GM12872 (cell line): ENCODE data around the gene URB1.

Experiments
- TF ChIP-seq, protein P1 (sequence below): IDR thresholded peaks from 3 replicates; pipeline ENCODE4 v1.5.1; 2011; ENCODE audit warnings: low read depth, mild to moderate bottlenecking, low read length, moderate library complexity; ENCODE audit not compliant: insufficient read depth

URB1 gene

DNA sequence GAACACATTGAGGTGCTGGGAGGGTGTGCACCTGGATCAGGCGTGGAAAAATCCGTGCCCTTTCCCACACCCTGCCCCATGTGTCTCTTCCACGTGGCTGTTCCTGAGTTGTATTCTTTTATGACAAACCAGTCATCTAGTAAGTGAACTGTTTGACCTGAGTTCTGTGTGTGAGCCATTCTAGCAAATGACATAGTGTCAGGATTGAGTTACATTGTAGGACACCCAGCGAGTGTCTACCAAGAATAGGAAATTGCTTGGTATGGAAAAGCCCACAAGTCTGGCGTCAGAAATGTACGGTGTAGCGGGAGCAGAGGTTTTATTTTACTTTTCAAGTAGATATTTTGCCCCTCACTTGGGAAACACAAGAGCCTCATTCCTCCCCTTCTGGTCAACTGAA is 95.4 kb downstream of the URB1 start:
- TF ChIP-seq, protein P1, sequence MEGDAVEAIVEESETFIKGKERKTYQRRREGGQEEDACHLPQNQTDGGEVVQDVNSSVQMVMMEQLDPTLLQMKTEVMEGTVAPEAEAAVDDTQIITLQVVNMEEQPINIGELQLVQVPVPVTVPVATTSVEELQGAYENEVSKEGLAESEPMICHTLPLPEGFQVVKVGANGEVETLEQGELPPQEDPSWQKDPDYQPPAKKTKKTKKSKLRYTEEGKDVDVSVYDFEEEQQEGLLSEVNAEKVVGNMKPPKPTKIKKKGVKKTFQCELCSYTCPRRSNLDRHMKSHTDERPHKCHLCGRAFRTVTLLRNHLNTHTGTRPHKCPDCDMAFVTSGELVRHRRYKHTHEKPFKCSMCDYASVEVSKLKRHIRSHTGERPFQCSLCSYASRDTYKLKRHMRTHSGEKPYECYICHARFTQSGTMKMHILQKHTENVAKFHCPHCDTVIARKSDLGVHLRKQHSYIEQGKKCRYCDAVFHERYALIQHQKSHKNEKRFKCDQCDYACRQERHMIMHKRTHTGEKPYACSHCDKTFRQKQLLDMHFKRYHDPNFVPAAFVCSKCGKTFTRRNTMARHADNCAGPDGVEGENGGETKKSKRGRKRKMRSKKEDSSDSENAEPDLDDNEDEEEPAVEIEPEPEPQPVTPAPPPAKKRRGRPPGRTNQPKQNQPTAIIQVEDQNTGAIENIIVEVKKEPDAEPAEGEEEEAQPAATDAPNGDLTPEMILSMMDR: no peak

DNA sequence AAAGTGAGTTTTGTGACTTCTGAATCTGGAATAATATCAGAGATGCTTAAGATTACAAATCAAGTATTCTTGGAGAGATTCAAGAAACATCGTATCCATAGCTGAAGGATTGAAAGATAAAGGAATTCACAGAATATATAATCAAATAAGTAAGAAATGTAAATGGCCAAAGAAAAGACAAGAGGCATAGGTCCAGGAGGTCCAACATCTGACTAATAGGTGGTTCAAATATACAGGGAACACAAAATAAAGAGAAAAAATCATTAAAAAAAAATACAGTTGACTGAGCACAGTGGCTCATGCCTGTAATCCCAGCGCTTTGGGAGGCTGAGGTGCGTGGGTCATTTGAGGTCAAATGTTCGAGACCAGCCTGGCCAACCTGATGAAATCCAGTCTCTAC is 107.3 kb downstream of the URB1 start:
- TF ChIP-seq, protein P1: no peak

DNA sequence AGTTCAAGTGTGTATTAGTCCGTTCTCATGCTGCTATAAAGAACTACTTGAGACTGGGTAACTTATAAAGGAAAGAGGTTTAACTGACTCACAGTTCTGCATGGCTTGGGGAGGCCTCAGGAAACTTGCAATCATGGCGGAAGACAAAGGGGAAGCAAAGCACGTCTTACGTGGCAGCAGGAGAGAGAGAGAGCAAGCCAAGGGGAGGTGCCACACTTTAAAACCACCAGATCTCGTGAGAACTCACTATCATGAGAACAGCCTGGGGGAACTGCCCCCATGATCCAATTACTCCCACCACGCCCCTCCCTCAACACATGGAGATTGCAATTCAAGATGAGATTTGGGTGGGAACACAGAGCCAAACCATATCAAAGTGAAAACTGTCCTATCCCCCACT is 109.8 kb downstream of the URB1 start:
- TF ChIP-seq, protein P1: no peak

DNA sequence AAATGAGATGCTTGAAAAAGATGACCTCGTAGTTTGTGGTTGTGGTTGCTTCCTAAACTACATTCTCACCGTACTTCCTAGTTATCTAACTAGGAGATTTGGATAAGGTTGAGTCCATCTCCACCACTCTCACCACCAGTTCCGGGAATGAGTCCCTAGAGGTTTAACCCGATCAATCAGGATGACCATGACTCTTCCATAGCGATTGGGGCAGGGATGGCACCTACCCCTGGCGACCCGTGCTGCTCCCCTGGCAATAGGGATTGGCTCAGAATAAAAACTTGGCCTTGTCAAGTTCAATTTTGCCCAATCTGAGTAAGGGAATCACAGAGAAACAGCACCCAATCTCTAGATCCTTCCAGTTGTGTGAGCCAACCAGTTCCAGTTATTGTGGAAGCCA is 111.3 kb downstream of the URB1 start:
- TF ChIP-seq, protein P1: no peak

DNA sequence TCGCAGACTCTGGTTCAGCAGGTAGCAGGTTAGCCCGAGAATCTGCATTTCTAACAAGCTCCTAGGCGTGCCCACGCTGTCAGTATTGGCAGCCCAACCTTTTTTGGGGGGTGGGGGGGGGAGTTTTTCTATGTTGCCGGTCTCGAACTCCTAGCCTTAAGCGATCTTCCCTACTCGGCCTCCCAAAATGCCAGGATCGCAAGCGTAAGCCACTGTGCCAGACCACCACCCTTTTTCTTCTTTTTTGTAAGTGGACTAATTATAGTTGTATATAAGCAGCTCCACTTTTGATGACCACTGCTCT is 113.5 kb downstream of the URB1 start:
- TF ChIP-seq, protein P1: no peak

DNA sequence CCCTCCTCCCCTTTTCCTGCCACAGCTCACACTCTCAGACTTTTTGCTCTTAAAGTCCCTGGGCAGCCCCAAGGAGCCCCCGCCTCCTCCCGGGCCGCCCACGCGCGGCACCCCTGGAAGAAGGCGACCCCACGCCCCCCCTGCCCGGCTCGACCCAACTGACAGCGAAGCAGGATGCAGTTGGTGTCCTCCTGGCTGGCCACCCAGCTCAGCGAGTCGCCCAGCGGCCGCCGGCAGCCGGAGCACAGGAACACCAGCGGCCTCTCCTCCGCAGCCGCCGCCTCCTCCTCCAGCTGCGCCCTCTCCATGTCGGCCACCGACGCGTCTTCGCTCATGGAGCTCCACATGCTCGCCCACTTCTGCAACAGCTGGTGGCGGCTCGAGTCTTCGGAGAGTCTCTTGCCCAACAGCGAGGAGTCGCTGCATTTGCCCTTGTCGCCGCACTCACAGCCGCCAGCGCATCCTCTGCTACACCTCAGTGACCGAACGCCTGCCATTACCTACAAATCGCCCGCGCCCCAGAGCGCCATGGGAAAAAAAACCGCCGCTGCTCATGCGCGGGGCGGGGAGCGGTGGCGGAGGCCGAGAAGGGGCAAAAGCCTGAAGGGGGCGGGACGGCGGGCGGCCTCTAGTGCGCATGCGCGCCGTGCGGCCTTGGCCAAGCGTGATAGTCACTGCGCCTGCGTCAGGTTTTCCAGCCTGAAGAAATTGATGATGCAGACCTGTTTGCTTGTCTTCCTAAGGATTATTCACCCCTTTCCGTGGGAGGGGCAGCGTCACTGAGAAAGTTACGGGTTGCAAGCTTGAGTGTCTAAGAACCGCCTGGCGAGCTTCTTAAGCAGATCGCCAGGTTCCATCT is 114.1 kb downstream of the URB1 start, which contains the start of gene MIS18A:
Gene MIS18A, minus strand, starts transcription at position 532 of the 859 bp plus-strand sequence. Its CDS starts 35 bp downstream, at position 497.
- TF ChIP-seq, protein P1: no peak

DNA sequence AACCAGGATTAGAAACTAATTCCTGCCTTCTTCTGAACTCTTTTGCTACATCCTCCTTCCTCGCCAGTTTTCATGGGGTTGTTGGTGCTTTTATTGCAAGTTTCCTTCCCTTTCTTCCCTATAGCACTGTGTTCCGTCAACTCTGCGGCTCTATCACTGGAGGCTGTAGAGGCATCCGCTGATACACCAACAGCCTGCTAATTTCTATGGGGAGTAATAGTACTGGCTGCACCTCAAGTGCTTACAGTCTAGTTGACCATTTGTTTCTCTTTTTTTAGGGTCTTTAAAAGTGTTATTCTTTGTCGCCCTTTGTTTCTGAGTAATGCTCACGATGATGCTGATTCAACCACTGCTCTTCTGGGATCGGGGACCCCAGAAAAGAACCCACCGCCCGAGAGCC is 114.7 kb downstream of the URB1 start:
- TF ChIP-seq, protein P1: no peak
